HG03520 (cell line): ENCODE data around the gene DAZ2.
"Not testable (repeated sequence)": the region's sequence is repeated elsewhere in the genome, so short reads cannot be mapped to it uniquely, and the experiment has no call there.

ENCODE experiments used
- ATAC-seq: cut with Tn5 transposase; IDR thresholded peaks from one replicate; pipeline ENCODE4 v1.9.1; 2021; ENCODE audit warnings: mild to moderate bottlenecking, moderate library complexity; ENCODE audit not compliant: unreplicated experiment

DAZ2 gene, protein sequence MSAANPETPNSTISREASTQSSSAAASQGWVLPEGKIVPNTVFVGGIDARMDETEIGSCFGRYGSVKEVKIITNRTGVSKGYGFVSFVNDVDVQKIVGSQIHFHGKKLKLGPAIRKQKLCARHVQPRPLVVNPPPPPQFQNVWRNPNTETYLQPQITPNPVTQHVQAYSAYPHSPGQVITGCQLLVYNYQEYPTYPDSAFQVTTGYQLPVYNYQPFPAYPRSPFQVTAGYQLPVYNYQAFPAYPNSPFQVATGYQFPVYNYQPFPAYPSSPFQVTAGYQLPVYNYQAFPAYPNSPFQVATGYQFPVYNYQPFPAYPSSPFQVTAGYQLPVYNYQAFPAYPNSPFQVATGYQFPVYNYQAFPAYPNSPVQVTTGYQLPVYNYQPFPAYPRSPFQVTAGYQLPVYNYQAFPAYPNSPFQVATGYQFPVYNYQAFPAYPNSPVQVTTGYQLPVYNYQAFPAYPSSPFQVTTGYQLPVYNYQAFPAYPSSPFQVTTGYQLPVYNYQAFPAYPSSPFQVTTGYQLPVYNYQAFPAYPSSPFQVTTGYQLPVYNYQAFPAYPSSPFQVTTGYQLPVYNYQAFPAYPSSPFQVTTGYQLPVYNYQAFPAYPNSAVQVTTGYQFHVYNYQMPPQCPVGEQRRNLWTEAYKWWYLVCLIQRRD

DNA sequence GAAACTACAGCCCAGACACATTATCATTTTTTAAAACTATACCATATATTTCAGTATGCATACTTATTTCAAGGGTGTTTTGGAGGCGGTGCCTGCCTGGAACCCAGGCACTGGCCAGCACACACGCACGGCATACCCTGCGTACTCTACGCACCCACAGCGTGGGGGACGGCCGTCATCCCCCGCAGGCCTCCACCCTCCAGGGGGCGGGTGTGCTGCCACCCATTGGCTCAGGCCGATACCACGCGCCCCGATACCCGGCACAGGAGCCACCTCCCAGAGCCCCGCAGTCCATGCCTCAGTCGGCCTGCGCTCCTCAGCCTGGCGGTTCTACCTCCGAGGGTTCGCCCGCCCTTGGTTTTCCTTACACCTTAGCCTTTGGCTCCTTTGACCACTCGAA lies at the start of gene DAZ2:
Gene DAZ2, plus strand, starts transcription at position 301 of the 400 bp plus-strand sequence. CDS start 208 bp downstream, outside the sequence.
- ATAC-seq: not testable (repeated sequence)

DNA sequence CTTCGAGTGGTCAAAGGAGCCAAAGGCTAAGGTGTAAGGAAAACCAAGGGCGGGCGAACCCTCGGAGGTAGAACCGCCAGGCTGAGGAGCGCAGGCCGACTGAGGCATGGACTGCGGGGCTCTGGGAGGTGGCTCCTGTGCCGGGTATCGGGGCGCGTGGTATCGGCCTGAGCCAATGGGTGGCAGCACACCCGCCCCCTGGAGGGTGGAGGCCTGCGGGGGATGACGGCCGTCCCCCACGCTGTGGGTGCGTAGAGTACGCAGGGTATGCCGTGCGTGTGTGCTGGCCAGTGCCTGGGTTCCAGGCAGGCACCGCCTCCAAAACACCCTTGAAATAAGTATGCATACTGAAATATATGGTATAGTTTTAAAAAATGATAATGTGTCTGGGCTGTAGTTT lies 20.4 kb upstream of the DAZ2 start, which contains the start of gene DAZ1:
Gene DAZ1, minus strand, starts transcription at position 101 of the 400 bp plus-strand sequence. CDS start 208 bp downstream, outside the sequence.
- ATAC-seq: not testable (repeated sequence)

DNA sequence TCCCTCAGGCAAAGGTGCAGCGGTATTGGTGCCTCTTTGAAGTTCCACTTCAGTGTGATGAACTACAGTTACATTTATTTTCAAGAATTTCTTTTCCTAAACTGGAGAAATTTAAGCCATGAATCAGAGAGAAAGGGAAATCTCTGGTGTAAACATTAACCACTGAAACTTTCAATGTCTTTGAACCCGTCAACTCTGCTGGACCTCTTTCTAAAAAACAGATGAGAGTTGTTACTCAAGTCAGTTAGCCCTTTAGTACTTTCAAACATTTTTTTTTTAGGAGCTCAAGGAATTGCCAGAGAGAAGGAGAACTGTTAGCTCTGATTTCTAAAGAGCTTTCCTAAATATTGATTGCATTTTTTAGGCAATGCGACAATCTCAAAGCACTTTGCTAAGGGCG lies 11.9 kb upstream of the DAZ2 start:
- not testable (repeated sequence) for ATAC-seq

DNA sequence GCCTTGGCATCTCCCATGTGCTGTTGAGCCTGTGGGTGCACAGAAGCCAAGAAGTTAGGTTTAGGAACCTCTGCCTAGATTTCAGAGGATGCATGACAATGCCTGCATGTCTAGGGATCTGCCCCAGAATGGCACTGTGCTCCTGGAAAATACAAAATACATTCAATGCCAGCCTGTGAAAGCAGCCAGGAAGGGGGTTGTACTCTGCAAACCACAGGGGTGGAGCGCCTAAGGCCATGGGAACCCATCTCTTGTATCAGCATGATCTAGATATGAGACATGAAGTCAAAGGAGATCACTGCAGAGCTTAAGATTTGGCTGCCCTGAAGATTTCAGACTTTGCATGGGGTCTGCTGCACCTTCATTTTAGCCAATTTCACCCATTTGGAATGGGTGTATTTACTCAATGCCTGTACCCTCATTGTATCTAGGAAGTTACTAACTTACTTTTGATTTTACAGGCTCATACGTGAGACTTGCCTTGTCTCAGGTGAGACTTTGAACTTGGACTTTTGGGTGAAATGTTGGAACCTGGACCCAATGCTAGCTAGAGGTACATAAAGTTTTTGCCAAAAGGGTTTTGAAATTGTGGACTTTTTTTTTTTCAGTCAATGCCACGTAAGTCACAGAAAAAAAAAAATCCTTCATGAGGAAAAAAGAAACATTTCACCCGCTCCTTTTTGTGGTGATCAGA lies 9.4 kb upstream of the DAZ2 start:
- ATAC-seq: not testable (repeated sequence)

DNA sequence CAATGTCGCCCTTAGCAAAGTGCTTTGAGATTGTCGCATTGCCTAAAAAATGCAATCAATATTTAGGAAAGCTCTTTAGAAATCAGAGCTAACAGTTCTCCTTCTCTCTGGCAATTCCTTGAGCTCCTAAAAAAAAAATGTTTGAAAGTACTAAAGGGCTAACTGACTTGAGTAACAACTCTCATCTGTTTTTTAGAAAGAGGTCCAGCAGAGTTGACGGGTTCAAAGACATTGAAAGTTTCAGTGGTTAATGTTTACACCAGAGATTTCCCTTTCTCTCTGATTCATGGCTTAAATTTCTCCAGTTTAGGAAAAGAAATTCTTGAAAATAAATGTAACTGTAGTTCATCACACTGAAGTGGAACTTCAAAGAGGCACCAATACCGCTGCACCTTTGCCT lies 8.7 kb upstream of the DAZ2 start:
- not testable (repeated sequence) for ATAC-seq
